H1 (cell line): ENCODE results near the gene GBF1. TPM values are rescaled to one million over a fixed set of nuclear protein-coding genes. Genes with fewer than 3 reads are reported as not detected.

ENCODE experiments used
- KDM5A ChIP-seq: fragments of 200-600 bp; IDR thresholded peaks from 2 replicates; pipeline ENCODE4 v1.7.1; 2012; ENCODE audit warnings: mild to moderate bottlenecking, low read length, inconsistent platforms, mixed read lengths
- SRF ChIP-seq: IDR thresholded peaks from 2 replicates; pipeline ENCODE4 v1.6.1; 2011; ENCODE audit warnings: mild to moderate bottlenecking, low read depth, low read length, moderate library complexity
- TAF1 ChIP-seq: IDR thresholded peaks from 2 replicates; pipeline ENCODE4 v1.6.1; 2011; ENCODE audit warnings: mild to moderate bottlenecking, low read depth, low read length
- polyA plus RNA-seq, 7 experiments: library from polyadenylated mRNA; depleted of rRNA in 3 of 7; stranded (reverse) in 5 of 7; unstranded in 2 of 7; fragments of >200 nt in 5 of 7; fragments of 200-250 nt in 2 of 7; gene quantifications; 1 replicate in 5 of 7; 2 replicates in 1 of 7; 4 replicates in 1 of 7; pipeline versions ENCODE4 v1.2.1 to v1.2.3, GENCODE V29; 2011 to 2013; ENCODE audit warnings: missing spikeins in 2 of 7, mixed read lengths in 2 of 7
- total RNA-seq: library from RNA; stranded (reverse); fragmentation: NEBNext Ultra II Directional; extraction: Animal tissue kit (Norgen Biotek cat#: 25700); gene quantifications from 2 replicates; pipeline ENCODE4 v1.2.1, GENCODE V29; 2021

GBF1 gene
- total and polyA plus RNA-seq, 2 of the 8 experiments (the other 6 are each of a cell fraction or from before 2014, with no cell fraction given), result 11.0 to 25.5 TPM

DNA sequence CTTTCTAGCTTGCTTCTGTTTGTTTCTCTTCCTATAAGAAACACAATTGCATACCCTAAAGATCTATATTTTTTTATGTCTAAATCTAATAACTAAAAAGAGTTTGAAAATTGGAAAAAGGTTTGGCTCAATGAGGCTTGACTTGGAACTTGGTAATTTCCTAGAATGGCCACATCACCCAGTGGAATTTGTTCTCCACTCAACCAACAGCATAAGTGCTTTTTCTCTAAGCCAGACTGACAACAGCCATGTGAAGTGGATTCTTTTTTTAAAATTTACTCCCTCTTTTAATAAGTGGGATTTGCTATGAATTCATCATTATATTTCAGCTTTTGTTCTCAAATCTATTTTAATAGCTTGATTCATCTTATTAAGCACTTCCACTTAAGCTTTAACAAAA, 33.8 kb downstream of the GBF1 start (continued):
- TF ChIP-seq SRF (no peak), KDM5A (no peak), TAF1 (no peak)
